Neural progenitor cell (in vitro differentiated cells): ENCODE results near the gene CTRL.

Experiments used
- CTCF ChIP-seq: fragments of 200-600 bp; sonication (generic); IDR thresholded peaks from 2 replicates; pipeline ENCODE4 v1.5.1; 2017; ENCODE audit warnings: antibody characterized with exemption, mild to moderate bottlenecking
- EZH2 ChIP-seq: fragments of 200-600 bp; sonication (generic); IDR thresholded peaks from 2 replicates; pipeline ENCODE4 v1.6.1; 2017; ENCODE audit warnings: antibody characterized with exemption, mild to moderate bottlenecking, moderate library complexity
- EZH2phosphoT487 ChIP-seq: fragments of 200-600 bp; sonication (generic); IDR thresholded peaks from 2 replicates; pipeline ENCODE4 v1.6.1; 2017; ENCODE audit warnings: antibody characterized with exemption

GRCh38 chr16:67885545-67885944, 46.1 kb downstream of the CTRL start:
- no peak for TF ChIP-seq CTCF
- TF ChIP-seq EZH2 = no peak
- TF ChIP-seq EZH2phosphoT487 = no peak
